ENCODE data around the gene ITPR1. TPM values are rescaled to one million over a fixed set of nuclear protein-coding genes. Genes with fewer than 3 reads are reported as not detected.

The ITPR1 gene
- total and polyA plus RNA-seq, 2 experiments from 2014 or later, result 6.8 to 21.0 TPM

GRCh38 chr3:4800595-4800994, 307.4 kb downstream of the ITPR1 start:
- no peak for DNase-seq (ENCODE audit: low spot score)
- H3K9me2 ChIP-seq (ENCODE audit: insufficient read depth), result no peaks in the 10 kb centered on the region
- peaks cover 4% of the 10 kb centered on the region; the same call in 2 of the 3 replicates for H3K9me3 Mint-ChIP-seq
- no peaks in the 10 kb centered on the region for H3K27me3 ChIP-seq (ENCODE audit: insufficient read depth)
- no peaks in the 10 kb centered on the region; the same call in 2 of the 3 replicates for H3K36me3 Mint-ChIP-seq (ENCODE audit: low read depth)
- peaks cover 6% of the 10 kb centered on the region for H3K27me3 Mint-ChIP-seq (ENCODE audit: insufficient read depth, low read depth, poor library complexity)
- H3K4me1 ChIP-seq (ENCODE audit: insufficient read depth), result no peaks in the 10 kb centered on the region
- no peaks in the 10 kb centered on the region for H3F3A ChIP-seq (replicated peaks; ENCODE audit: low read depth)
- no peak overlapping the region for H3K4me2 ChIP-seq
- H3K27ac ChIP-seq (ENCODE audit: low read depth), result no peak overlapping the region
- H3K27ac Mint-ChIP-seq, result no peak overlapping the region
- TF ChIP-seq CTCF (conservative IDR thresholded peaks at IDR 0.05; ENCODE audit: low read depth in 2 of 2) (0 out of 4 replicates have a peak, but pooled peaks of 1 of the 2 experiments have one; percentile 4), POLR2AphosphoS5 (IDR thresholded peaks at IDR 0.05; ENCODE audit: low read depth) (no peak)
- H3K79me2 ChIP-seq (replicated peaks; ENCODE audit: insufficient read depth), result no peaks in the 10 kb centered on the region
- no peak overlapping the region for H2AFZ ChIP-seq
- no peak overlapping the region for H3K4me3 Mint-ChIP-seq
- H3K36me3 ChIP-seq (ENCODE audit: insufficient read depth), result peaks cover 10% of the 10 kb centered on the region
- ATAC-seq, result no peak
- no peak overlapping the region for H3K4me3 ChIP-seq
- H4K20me1 ChIP-seq (replicated peaks; ENCODE audit: insufficient read depth), result no peaks in the 10 kb centered on the region
- no peaks in the 10 kb centered on the region for H3K4me1 Mint-ChIP-seq

GRCh38 chr3:4801892-4802291, 308.7 kb downstream of the ITPR1 start:
- Histone ChIP-seq H4K20me1 (replicated peaks; ENCODE audit: insufficient read depth) (no peaks in the 10 kb centered on the region), H3K4me3 (no peak overlapping the region), H3F3A (replicated peaks; ENCODE audit: low read depth) (no peaks in the 10 kb centered on the region), H3K9me2 (ENCODE audit: insufficient read depth) (no peaks in the 10 kb centered on the region), H3K27me3 (ENCODE audit: insufficient read depth) (no peaks in the 10 kb centered on the region), H3K4me1 (ENCODE audit: insufficient read depth) (no peaks in the 10 kb centered on the region), H2AFZ (no peak overlapping the region), H3K27ac (ENCODE audit: low read depth) (no peak overlapping the region), H3K79me2 (replicated peaks; ENCODE audit: insufficient read depth) (no peaks in the 10 kb centered on the region), H3K36me3 (ENCODE audit: insufficient read depth) (peaks cover 10% of the 10 kb centered on the region), H3K4me2 (no peak overlapping the region)
- no peaks in the 10 kb centered on the region for H3K36me3 Mint-ChIP-seq (ENCODE audit: low read depth)
- H3K4me3 Mint-ChIP-seq, result no peak overlapping the region
- H3K4me1 Mint-ChIP-seq, result no peaks in the 10 kb centered on the region
- H3K9me3 Mint-ChIP-seq, result peaks cover 4% of the 10 kb centered on the region; the same call in 2 of the 3 replicates
- ATAC-seq (no peak), DNase-seq (ENCODE audit: low spot score) (no peak)
- H3K27ac Mint-ChIP-seq, result no peak overlapping the region
- H3K27me3 Mint-ChIP-seq (ENCODE audit: insufficient read depth, low read depth, poor library complexity), result peaks cover 6% of the 10 kb centered on the region
- TF ChIP-seq EZH2 (IDR thresholded peaks at IDR 0.05; ENCODE audit: low read depth, unreplicated experiment), result no peak
- TF ChIP-seq ZNF114 (CRISPR knock-in tag; IDR thresholded peaks at IDR 0.05), result no peak
- no peak for TF ChIP-seq STAT1 (IDR thresholded peaks at IDR 0.05; ENCODE audit: unreplicated experiment)
- TF ChIP-seq ZNF331 (CRISPR knock-in tag; IDR thresholded peaks at IDR 0.05; ENCODE audit: low read depth), result no peak
- no peak for TF ChIP-seq JUNB (IDR thresholded peaks at IDR 0.05; ENCODE audit: unreplicated experiment)
- TF ChIP-seq NANOG (IDR thresholded peaks at IDR 0.05; ENCODE audit: borderline replicate concordance), result no peak
- no peak for TF ChIP-seq ETS1 (IDR thresholded peaks at IDR 0.05)
- TF ChIP-seq REST (IDR thresholded peaks at IDR 0.05; ENCODE audit: unreplicated experiment), result no peak
- TF ChIP-seq POLR2AphosphoS5 (IDR thresholded peaks at IDR 0.05; ENCODE audit: low read depth), result no peak
- no peak for TF ChIP-seq EZH2phosphoT487 (IDR thresholded peaks at IDR 0.05; ENCODE audit: unreplicated experiment)

Measured in GM23338 (cell line).